Hepatocyte (in vitro differentiated cells): Measurements from ENCODE around the gene ITSN1.

Experiments
- EZH2phosphoT487 ChIP-seq: fragments of 200-600 bp; sonication (generic); IDR thresholded peaks from one replicate; pipeline ENCODE4 v1.6.1; 2018; ENCODE audit warnings: antibody characterized with exemption, mild to moderate bottlenecking, low read depth, moderate library complexity; ENCODE audit not compliant: unreplicated experiment, severe bottlenecking
- TF ChIP-seq, protein P1 (sequence below): fragments of 200-600 bp; sonication (generic); IDR thresholded peaks from 2 replicates; pipeline ENCODE4 v1.5.1; 2016; ENCODE audit warnings: antibody characterized with exemption, mild to moderate bottlenecking; ENCODE audit not compliant: poor library complexity

- TF ChIP-seq, protein P1, sequence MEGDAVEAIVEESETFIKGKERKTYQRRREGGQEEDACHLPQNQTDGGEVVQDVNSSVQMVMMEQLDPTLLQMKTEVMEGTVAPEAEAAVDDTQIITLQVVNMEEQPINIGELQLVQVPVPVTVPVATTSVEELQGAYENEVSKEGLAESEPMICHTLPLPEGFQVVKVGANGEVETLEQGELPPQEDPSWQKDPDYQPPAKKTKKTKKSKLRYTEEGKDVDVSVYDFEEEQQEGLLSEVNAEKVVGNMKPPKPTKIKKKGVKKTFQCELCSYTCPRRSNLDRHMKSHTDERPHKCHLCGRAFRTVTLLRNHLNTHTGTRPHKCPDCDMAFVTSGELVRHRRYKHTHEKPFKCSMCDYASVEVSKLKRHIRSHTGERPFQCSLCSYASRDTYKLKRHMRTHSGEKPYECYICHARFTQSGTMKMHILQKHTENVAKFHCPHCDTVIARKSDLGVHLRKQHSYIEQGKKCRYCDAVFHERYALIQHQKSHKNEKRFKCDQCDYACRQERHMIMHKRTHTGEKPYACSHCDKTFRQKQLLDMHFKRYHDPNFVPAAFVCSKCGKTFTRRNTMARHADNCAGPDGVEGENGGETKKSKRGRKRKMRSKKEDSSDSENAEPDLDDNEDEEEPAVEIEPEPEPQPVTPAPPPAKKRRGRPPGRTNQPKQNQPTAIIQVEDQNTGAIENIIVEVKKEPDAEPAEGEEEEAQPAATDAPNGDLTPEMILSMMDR, result no peak
- no peak for TF ChIP-seq EZH2phosphoT487
Measured at GRCh38 chr21:33874161-33874560, 231.9 kb downstream of the ITSN1 start.
